Activated B cell treated with CpG ODN at 0.5 μM for 24 hours (primary cell): ENCODE data around the gene SLC6A8. TPM values are rescaled to one million over a fixed set of nuclear protein-coding genes. Genes with fewer than 3 reads are reported as not detected.

Source experiments
- ATAC-seq: fragments of 200-7000 bp; cut with Tn5 transposase; one replicate; pipeline ENCODE4 v1.10.0; 2021; ENCODE audit warnings: low read depth, mild to moderate bottlenecking, moderate library complexity
- CTCF ChIA-PET: fragments of 350-600 bp; sonication (Branson Sonifier 250); formaldehyde crosslinking; loops from one replicate; lab custom pipeline; 2021; ENCODE audit warnings: antibody characterized with exemption; lab: Charles Lee
- POLR2A ChIA-PET: fragments of 350-600 bp; sonication (Branson Sonifier 250); formaldehyde crosslinking; loops from one replicate; lab custom pipeline; 2021; ENCODE audit warnings: antibody characterized with exemption; lab: Charles Lee
- DNase-seq: peaks from one replicate; pipeline ENCODE4 v3.0.0; 2022
- H3K27ac Mint-ChIP-seq: one replicate; pipeline ENCODE4 v1.8.0; 2020; ENCODE audit warnings: mixed read lengths
- H3K27me3 Mint-ChIP-seq: one replicate; pipeline ENCODE4 v1.8.0; 2021; ENCODE audit warnings: mixed read lengths
- H3K36me3 Mint-ChIP-seq: one replicate; pipeline ENCODE4 v1.8.0; 2021; ENCODE audit warnings: low read depth, mixed read lengths
- H3K4me1 Mint-ChIP-seq: one replicate; pipeline ENCODE4 v1.8.0; 2021; ENCODE audit warnings: mixed read lengths
- H3K4me3 Mint-ChIP-seq: one replicate; pipeline ENCODE4 v1.8.0; 2020; ENCODE audit warnings: mild to moderate bottlenecking, mixed read lengths
- H3K9me3 Mint-ChIP-seq: one replicate; pipeline ENCODE4 v1.8.0; 2020; ENCODE audit warnings: mixed read lengths
- CTCF ChIP-seq: fragments of 200-600 bp; IDR thresholded peaks from one replicate; pipeline ENCODE4 v1.8.0; 2022; ENCODE audit warnings: antibody characterized with exemption, mild to moderate bottlenecking
- intact Hi-C: fragments of 100-400 bp; cut with micrococcal nuclease; formaldehyde crosslinking; loops from one replicate; pipeline ENCODE4 v1.15.1; 2024
- total RNA-seq: library from RNA; stranded (reverse); gene quantifications from 2 replicates; pipeline ENCODE4 v1.2.3, GENCODE V29; 2022

SLC6A8 gene
- total RNA-seq, 1 donor from 2014 or later, result 1.2 TPM

DNA sequence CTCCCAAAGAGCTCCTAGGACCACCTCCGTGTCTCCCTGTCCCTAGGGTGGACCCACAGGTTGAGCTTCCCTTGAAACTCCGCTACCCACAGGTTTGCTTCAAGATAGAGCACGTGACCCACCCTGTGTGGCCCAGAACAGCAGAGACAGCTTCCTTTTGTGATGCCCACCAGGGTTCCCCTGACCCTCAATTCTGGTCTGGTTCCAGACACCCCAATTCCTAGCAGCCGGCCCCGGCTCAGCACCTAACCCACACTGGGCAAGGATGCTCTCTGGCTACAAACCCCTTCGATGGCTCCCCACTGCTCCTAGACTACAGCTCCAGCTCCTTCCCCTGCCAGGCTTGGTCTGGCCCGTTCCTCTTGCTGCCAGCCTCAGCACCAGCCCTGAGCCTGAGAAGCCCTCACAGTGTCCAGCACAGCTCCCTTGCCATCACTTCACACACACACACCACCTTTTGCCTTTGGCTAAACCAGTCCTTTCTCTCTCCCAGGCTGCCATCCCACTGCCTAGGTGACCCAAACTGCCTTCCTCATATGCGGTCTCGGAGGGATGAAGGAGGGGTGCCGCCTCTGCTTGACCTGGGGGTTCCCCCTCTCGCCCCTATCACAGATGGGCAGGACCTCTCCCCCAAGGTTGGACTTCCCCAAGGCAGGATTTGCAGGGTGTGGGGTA, 20.3 kb upstream of the SLC6A8 start:
- Mint-ChIP-seq H3K36me3 (no peaks in the 10 kb centered on the region), H3K9me3 (no peaks in the 10 kb centered on the region), H3K4me1 (peaks cover 5% of the 10 kb centered on the region), H3K27ac (no peak overlapping the region), H3K27me3 (peaks cover 7% of the 10 kb centered on the region), H3K4me3 (peak overlapping the region; percentile 68)
- CTCF ChIA-PET, result interaction anchor here (1.0 to 4.3 kb wide), 12 partner anchors 13 to 726 kb away, joined by 3 to 30 read pairs (median 4); no protein-coding TSS in a partner anchor
- intact Hi-C loops, result no loop called here
- DNase-seq, result no peak
- POLR2A ChIA-PET, result interaction anchor here (0.6 to 0.7 kb wide), 3 partner anchors 20 to 1362 kb away, joined by 3 to 4 read pairs (median 3); partner anchors contain the start of gene DUSP9
- peak; percentile 19 for ATAC-seq
- TF ChIP-seq CTCF, result no peak

- ATAC-seq (peak; percentile 90), DNase-seq (peak; percentile 66)
- Mint-ChIP-seq H3K27ac (no peak overlapping the region), H3K4me3 (peak overlapping the region; percentile 68), H3K27me3 (peaks cover 7% of the 10 kb centered on the region), H3K9me3 (no peaks in the 10 kb centered on the region), H3K36me3 (no peaks in the 10 kb centered on the region), H3K4me1 (peaks cover 5% of the 10 kb centered on the region)
- no peak for TF ChIP-seq CTCF
- ChIA-PET CTCF (interaction anchor here (1.0 to 4.3 kb wide), 12 partner anchors 14 to 726 kb away, joined by 3 to 30 read pairs (median 4); no protein-coding TSS in a partner anchor), POLR2A (no interaction called here)
- intact Hi-C loops, result loop anchor here (1.0 kb wide), 4 partner anchors 114 to 727 kb away; no protein-coding TSS in a partner anchor
Observed at GRCh38 chrX:153667956-153668396, 19.8 kb upstream of the SLC6A8 start.

GRCh38 chrX:153668423-153669173, 19.1 kb upstream of the SLC6A8 start:
- intact Hi-C loops, result loop anchor here (1.0 kb wide), 5 partner anchors 114 to 727 kb away; no protein-coding TSS in a partner anchor
- ATAC-seq, result no peak
- Mint-ChIP-seq H3K36me3 (no peaks in the 10 kb centered on the region), H3K9me3 (no peaks in the 10 kb centered on the region), H3K27me3 (peaks cover 7% of the 10 kb centered on the region), H3K4me1 (peaks cover 5% of the 10 kb centered on the region), H3K27ac (no peak overlapping the region), H3K4me3 (no peak overlapping the region)
- DNase-seq, result no peak
- POLR2A ChIA-PET, result no interaction called here
- CTCF ChIA-PET, result interaction anchor here (1.0 to 4.3 kb wide), 12 partner anchors 20 to 727 kb away, joined by 3 to 30 read pairs (median 6); no protein-coding TSS in a partner anchor
- TF ChIP-seq CTCF, result no peak

GRCh38 chrX:153669174-153669890, 18.4 kb upstream of the SLC6A8 start:
- Mint-ChIP-seq H3K27ac (no peak overlapping the region), H3K27me3 (peaks cover 10% of the 10 kb centered on the region), H3K4me3 (no peak overlapping the region), H3K36me3 (no peaks in the 10 kb centered on the region), H3K4me1 (peaks cover 7% of the 10 kb centered on the region), H3K9me3 (no peaks in the 10 kb centered on the region)
- ATAC-seq (peak; percentile 65), DNase-seq (peak; percentile 50)
- ChIA-PET CTCF (interaction anchor here (1.3 to 4.3 kb wide), 5 partner anchors 21 to 130 kb away, joined by 4 to 23 read pairs (median 7); no protein-coding TSS in a partner anchor), POLR2A (no interaction called here)
- TF ChIP-seq CTCF, result no peak
- intact Hi-C loops, result loop anchor here (1.0 kb wide), 1 partner anchor 710 kb away; no protein-coding TSS in a partner anchor
